Tibial nerve (tissue), 4 donors: ENCODE measurements around the gene ZBTB34.
A peak's percentile ranks its signal among the peaks of the same experiment; 100 is the strongest.

Experiments
- EP300 ChIP-seq, 2 donors: sonication (generic); formaldehyde crosslinking; IDR thresholded peaks; one replicate each; pipeline ENCODE4 v1.6.1; 2017; ENCODE audit warnings: antibody characterized with exemption in 2 of 2, mild to moderate bottlenecking in 1 of 2
- POLR2A ChIP-seq, 2 donors: fragments of 450-650 bp; IDR thresholded peaks; one replicate each; pipeline ENCODE4 v1.6.1; 2017; ENCODE audit warnings: antibody characterized with exemption in 2 of 2, mild to moderate bottlenecking in 2 of 2, moderate library complexity in 2 of 2
- TF ChIP-seq, protein P1 (sequence below), 5 experiments: fragments of 200-600 bp in 3 of 5; fragments of 450-650 bp in 2 of 5; sonication (generic) in 3 of 5; IDR thresholded peaks; one replicate each; pipeline ENCODE4 v1.5.1; 2016 to 2019; ENCODE audit warnings: antibody characterized with exemption in 5 of 5, mild to moderate bottlenecking in 3 of 5, moderate library complexity in 2 of 5

DNA sequence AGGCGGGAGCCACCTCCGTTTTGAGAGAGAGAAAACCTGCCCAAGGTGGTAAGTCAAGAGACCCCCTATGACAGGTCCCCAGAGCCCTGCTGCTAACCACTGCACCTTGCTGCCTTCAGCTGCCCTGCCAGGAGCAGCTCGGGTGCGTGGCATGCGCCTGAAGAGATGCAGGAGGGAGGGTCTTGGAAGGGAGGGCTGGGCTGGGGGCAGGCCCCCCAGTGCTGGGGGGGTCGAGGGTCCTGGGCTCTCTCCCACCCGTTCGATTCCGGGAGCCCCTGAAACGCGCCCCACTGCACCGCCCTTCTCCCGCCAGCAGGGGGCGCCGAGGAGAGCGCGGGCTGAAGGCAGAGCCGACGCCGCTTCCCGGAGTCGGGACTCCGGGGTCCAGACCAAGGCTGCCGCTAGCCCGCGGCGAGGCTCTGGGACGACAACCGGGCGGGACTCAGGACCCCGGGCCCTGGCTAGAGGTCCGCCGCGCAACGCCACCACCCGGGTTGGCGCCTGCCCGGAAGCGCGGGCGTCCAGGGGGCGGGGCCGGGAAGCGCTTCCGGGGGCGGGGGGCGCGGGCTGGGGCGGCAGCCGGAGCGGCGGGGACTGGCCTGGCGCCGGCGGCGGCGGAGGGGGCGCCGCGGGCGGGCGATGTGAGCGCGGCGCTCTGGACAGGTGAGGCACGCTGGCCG is at the start of gene ZBTB34:
- TF ChIP-seq POLR2A (IDR thresholded peaks at IDR 0.05) (no peak), EP300 (IDR thresholded peaks at IDR 0.05) (peak in 1 of 2 donors; percentile 62)
- TF ChIP-seq, protein P1, sequence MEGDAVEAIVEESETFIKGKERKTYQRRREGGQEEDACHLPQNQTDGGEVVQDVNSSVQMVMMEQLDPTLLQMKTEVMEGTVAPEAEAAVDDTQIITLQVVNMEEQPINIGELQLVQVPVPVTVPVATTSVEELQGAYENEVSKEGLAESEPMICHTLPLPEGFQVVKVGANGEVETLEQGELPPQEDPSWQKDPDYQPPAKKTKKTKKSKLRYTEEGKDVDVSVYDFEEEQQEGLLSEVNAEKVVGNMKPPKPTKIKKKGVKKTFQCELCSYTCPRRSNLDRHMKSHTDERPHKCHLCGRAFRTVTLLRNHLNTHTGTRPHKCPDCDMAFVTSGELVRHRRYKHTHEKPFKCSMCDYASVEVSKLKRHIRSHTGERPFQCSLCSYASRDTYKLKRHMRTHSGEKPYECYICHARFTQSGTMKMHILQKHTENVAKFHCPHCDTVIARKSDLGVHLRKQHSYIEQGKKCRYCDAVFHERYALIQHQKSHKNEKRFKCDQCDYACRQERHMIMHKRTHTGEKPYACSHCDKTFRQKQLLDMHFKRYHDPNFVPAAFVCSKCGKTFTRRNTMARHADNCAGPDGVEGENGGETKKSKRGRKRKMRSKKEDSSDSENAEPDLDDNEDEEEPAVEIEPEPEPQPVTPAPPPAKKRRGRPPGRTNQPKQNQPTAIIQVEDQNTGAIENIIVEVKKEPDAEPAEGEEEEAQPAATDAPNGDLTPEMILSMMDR (IDR thresholded peaks at IDR 0.05), result peak; percentile 99 to 100 (median 100)
